PC-3 (cell line): ENCODE data around the gene SRRD.

Source experiments
- EZH2 ChIP-seq: fragments of 300-600 bp; sonication (generic); IDR thresholded peaks from one replicate; pipeline ENCODE4 v1.6.1; 2017; ENCODE audit warnings: antibody characterized with exemption, mild to moderate bottlenecking, low read length; ENCODE audit not compliant: unreplicated experiment
- EZH2phosphoT487 ChIP-seq: fragments of 300-600 bp; sonication (generic); IDR thresholded peaks from 2 replicates; pipeline ENCODE4 v1.6.1; 2018; ENCODE audit warnings: mild to moderate bottlenecking, antibody characterized with exemption, low read length, borderline replicate concordance
- TF ChIP-seq, protein P1 (sequence below): fragments of 300-600 bp; sonication (generic); conservative IDR thresholded peaks from 2 replicates; pipeline ENCODE4 v1.5.1; 2017; ENCODE audit warnings: antibody characterized with exemption, low read depth, mild to moderate bottlenecking, low read length

DNA sequence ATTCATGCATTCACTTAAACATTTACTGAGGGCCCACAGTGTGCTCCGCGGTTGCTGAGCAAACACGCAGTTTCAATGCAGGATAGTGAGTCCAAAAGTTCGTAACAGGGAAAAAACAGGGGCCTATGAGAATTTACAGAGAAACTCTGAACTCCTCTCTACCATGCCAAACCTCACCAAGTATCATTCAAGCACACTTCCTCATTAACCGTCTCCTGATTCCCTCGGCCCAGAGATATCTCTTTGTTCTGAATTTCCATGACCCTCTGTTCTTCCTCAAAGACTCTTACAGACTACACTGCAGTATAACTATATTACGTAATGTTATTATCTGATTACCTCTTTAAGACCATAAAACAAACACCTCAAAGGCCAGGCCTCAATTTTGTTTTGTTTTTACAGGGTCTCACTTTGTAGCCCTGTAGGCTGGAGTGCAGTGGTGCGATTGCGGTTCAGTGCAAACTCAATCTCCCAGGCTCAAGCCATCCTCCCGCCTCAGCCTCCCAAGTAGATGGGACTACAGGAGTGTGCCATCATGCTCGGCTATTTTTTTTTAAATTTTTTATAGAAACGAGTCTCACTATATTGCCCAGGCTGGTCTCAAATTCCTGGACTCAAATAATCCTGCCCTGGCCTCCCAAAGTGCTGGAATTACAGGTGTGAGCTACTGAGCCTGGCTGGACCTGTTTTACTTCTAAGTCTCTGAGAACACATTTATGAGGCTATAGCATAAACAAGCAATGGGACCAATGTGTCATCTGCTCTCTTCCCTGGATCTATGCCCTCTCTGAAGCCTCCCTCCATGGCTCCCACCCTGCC is 3.7 kb upstream of the SRRD start:
- no peak for TF ChIP-seq EZH2
- TF ChIP-seq, protein P1, sequence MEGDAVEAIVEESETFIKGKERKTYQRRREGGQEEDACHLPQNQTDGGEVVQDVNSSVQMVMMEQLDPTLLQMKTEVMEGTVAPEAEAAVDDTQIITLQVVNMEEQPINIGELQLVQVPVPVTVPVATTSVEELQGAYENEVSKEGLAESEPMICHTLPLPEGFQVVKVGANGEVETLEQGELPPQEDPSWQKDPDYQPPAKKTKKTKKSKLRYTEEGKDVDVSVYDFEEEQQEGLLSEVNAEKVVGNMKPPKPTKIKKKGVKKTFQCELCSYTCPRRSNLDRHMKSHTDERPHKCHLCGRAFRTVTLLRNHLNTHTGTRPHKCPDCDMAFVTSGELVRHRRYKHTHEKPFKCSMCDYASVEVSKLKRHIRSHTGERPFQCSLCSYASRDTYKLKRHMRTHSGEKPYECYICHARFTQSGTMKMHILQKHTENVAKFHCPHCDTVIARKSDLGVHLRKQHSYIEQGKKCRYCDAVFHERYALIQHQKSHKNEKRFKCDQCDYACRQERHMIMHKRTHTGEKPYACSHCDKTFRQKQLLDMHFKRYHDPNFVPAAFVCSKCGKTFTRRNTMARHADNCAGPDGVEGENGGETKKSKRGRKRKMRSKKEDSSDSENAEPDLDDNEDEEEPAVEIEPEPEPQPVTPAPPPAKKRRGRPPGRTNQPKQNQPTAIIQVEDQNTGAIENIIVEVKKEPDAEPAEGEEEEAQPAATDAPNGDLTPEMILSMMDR, result no peak
- TF ChIP-seq EZH2phosphoT487, result no peak
